Measurements from ENCODE around the gene ZNF451. TPM values are rescaled to one million over a fixed set of nuclear protein-coding genes. Genes with fewer than 3 reads are reported as not detected.
"Not testable (repeated sequence)": the region's sequence is repeated elsewhere in the genome, so short reads cannot be mapped to it uniquely, and the experiment has no call there.

Gene ZNF451
- total RNA-seq, 1 donor from 2014 or later = 68.1 TPM

GRCh38 chr6:57086843-57087242 lies 3.1 kb upstream of the ZNF451 start:
- DNase-seq (ENCODE audit: low spot score) (no peak), ATAC-seq (no peak)
- intact Hi-C loops (cut with DNase I) = no loop called here

GRCh38 chr6:57087916-57088315 lies 2.1 kb upstream of the ZNF451 start:
- no peak for DNase-seq (ENCODE audit: low spot score)
- ATAC-seq = no peak
- intact Hi-C loops (cut with DNase I) = no loop called here

GRCh38 chr6:57089265-57089664 lies 723 bp upstream of the ZNF451 start:
- intact Hi-C loops (cut with DNase I) = no loop called here
- no peak for DNase-seq (ENCODE audit: low spot score)
- no peak for ATAC-seq

- DNase-seq (ENCODE audit: low spot score); ATAC-seq; intact Hi-C loops (cut with DNase I): not testable (repeated sequence)
Observed at GRCh38 chr6:57090458-57091067, 575 bp downstream of the ZNF451 start.

- DNase-seq (ENCODE audit: low spot score); ATAC-seq; intact Hi-C loops (cut with DNase I): not testable (repeated sequence)
Observed at GRCh38 chr6:57091375-57091774, 1.4 kb downstream of the ZNF451 start.

GRCh38 chr6:57094689-57095088 lies 4.7 kb downstream of the ZNF451 start:
- ATAC-seq (no peak), DNase-seq (ENCODE audit: low spot score) (no peak)
- intact Hi-C loops (cut with DNase I) = no loop called here

- intact Hi-C loops (cut with DNase I) = no loop called here
- no peak for DNase-seq (ENCODE audit: low spot score)
Observed at GRCh38 chr6:57097596-57097995, 7.6 kb downstream of the ZNF451 start.

GRCh38 chr6:57102976-57103375 lies 13.0 kb downstream of the ZNF451 start:
- intact Hi-C loops (cut with DNase I) = no loop called here
- DNase-seq (ENCODE audit: low spot score) = no peak
- ATAC-seq = no peak

More at GRCh38 chr6:57097596-57097995, 7.6 kb downstream of the ZNF451 start:
- ATAC-seq = no peak

- ATAC-seq (no peak), DNase-seq (ENCODE audit: low spot score) (no peak)
- intact Hi-C loops (cut with DNase I) = no loop called here
Observed at GRCh38 chr6:57104336-57104735, 14.3 kb downstream of the ZNF451 start.

- ATAC-seq (no peak), DNase-seq (ENCODE audit: low spot score) (no peak)
- intact Hi-C loops (cut with DNase I) = no loop called here
Observed at GRCh38 chr6:57106990-57107389, 17.0 kb downstream of the ZNF451 start.

- intact Hi-C loops (cut with DNase I) = no loop called here
- DNase-seq (ENCODE audit: low spot score) (no peak), ATAC-seq (no peak)
Observed at GRCh38 chr6:57108691-57109090, 18.7 kb downstream of the ZNF451 start.

GRCh38 chr6:57109880-57110279 lies 19.9 kb downstream of the ZNF451 start:
- ATAC-seq (no peak), DNase-seq (ENCODE audit: low spot score) (no peak)
- intact Hi-C loops (cut with DNase I) = no loop called here

GRCh38 chr6:57113105-57113504 lies 23.1 kb downstream of the ZNF451 start:
- intact Hi-C loops (cut with DNase I) = no loop called here
- DNase-seq (ENCODE audit: low spot score) = no peak
- ATAC-seq = no peak

GRCh38 chr6:57116776-57117175 lies 26.8 kb downstream of the ZNF451 start:
- ATAC-seq (no peak), DNase-seq (ENCODE audit: low spot score) (no peak)
- intact Hi-C loops (cut with DNase I) = no loop called here

- intact Hi-C loops (cut with DNase I) = no loop called here
- no peak for ATAC-seq
- no peak for DNase-seq (ENCODE audit: low spot score)
Observed at GRCh38 chr6:57117796-57118195, 27.8 kb downstream of the ZNF451 start.

GRCh38 chr6:57123111-57123510 lies 33.1 kb downstream of the ZNF451 start:
- no peak for DNase-seq (ENCODE audit: low spot score)
- intact Hi-C loops (cut with DNase I) = no loop called here
- ATAC-seq = no peak

GRCh38 chr6:57127763-57128162 lies 37.8 kb downstream of the ZNF451 start:
- DNase-seq (ENCODE audit: low spot score) (no peak), ATAC-seq (no peak)
- intact Hi-C loops (cut with DNase I) = no loop called here

- ATAC-seq (no peak), DNase-seq (ENCODE audit: low spot score) (no peak)
- intact Hi-C loops (cut with DNase I) = no loop called here
Observed at GRCh38 chr6:57130661-57131177, 40.7 kb downstream of the ZNF451 start.

- intact Hi-C loops (cut with DNase I) = no loop called here
- ATAC-seq = no peak
- no peak for DNase-seq (ENCODE audit: low spot score)
Observed at GRCh38 chr6:57134954-57135353, 45.0 kb downstream of the ZNF451 start.

GRCh38 chr6:57135885-57136284 lies 45.9 kb downstream of the ZNF451 start:
- DNase-seq (ENCODE audit: low spot score) (no peak), ATAC-seq (no peak)
- intact Hi-C loops (cut with DNase I) = no loop called here

GRCh38 chr6:57137350-57137749 lies 47.4 kb downstream of the ZNF451 start:
- intact Hi-C loops (cut with DNase I) = no loop called here
- DNase-seq (ENCODE audit: low spot score) = no peak
- ATAC-seq = no peak

Measured in sciatic nerve (tissue), 2 donors.